ENCODE data around the gene DPY19L2.
"Not testable (repeated sequence)": the region's sequence is repeated elsewhere in the genome, so short reads cannot be mapped to it uniquely, and the experiment has no call there.

DNA sequence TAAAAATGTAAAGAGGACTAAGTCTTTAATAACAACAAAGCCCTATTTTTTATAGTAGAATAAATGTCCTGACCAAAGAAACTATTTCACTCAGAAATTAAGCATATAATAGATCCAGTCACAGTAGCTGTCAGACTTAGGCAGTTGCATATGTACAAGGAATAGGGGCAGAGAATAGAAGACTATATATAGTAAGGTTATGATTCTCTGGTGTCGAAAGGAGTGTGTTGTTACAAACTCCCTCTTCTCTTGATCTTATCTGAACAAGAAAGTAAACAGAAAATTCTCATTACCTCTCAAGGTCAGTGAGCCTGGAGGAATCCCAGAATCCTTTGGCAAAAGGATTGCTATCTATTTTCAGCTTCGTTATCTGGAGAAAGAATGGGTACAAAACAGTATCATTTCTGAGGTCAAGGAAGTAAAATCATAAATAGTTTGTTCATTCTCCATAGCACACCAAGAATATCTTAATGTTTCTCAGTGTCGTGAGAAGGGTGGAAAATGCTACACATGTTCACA is 46.9 kb upstream of the DPY19L2 start:
- TF ChIP-seq, protein P1, sequence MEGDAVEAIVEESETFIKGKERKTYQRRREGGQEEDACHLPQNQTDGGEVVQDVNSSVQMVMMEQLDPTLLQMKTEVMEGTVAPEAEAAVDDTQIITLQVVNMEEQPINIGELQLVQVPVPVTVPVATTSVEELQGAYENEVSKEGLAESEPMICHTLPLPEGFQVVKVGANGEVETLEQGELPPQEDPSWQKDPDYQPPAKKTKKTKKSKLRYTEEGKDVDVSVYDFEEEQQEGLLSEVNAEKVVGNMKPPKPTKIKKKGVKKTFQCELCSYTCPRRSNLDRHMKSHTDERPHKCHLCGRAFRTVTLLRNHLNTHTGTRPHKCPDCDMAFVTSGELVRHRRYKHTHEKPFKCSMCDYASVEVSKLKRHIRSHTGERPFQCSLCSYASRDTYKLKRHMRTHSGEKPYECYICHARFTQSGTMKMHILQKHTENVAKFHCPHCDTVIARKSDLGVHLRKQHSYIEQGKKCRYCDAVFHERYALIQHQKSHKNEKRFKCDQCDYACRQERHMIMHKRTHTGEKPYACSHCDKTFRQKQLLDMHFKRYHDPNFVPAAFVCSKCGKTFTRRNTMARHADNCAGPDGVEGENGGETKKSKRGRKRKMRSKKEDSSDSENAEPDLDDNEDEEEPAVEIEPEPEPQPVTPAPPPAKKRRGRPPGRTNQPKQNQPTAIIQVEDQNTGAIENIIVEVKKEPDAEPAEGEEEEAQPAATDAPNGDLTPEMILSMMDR (IDR thresholded peaks at IDR 0.05) = not testable (repeated sequence)
- TF ChIP-seq EZH2 (IDR thresholded peaks at IDR 0.05; ENCODE audit: borderline replicate concordance, insufficient read depth, low read depth, low read length, poor library complexity, severe bottlenecking) = not testable (repeated sequence)
